Adrenal gland (tissue), 12 donors: ENCODE measurements around the gene SERPINE3. TPM values are rescaled to one million over a fixed set of nuclear protein-coding genes. Genes with fewer than 3 reads are reported as not detected.

ENCODE experiments used
- DNase-seq, 7 donors: peaks; one replicate each; pipeline ENCODE4 v3.0.0-alpha.2; 2019 to 2020
- H3K27ac ChIP-seq, 5 donors: fragments of 200-600 bp; sonication (generic) in 4 of 5; 1 replicate in 3 of 5; 2 replicates in 2 of 5; pipeline versions ENCODE4 v1.5.1 to v1.8.0; 2016 to 2020; ENCODE audit warnings: mild to moderate bottlenecking in 1 of 5
- H3K27me3 ChIP-seq: fragments of 200-600 bp; 2 replicates; pipeline ENCODE4 v1.8.0; 2021
- H3K36me3 ChIP-seq, 2 donors: fragments of 200-600 bp; replicated peaks in 1 of 2; 1 replicate in 1 of 2; 2 replicates in 1 of 2; pipeline versions ENCODE4 v1.5.1 to v1.8.0; 2018 to 2022
- H3K4me1 ChIP-seq, 2 donors: fragments of 200-600 bp; replicated peaks in 1 of 2; 1 replicate in 1 of 2; 2 replicates in 1 of 2; pipeline versions ENCODE4 v1.5.1 to v1.8.0; 2018 to 2021
- H3K4me3 ChIP-seq, 4 donors: fragments of 200-600 bp; sonication (generic) in 3 of 4; one replicate each; pipeline ENCODE4 v1.5.1; 2016 to 2018
- H3K9me3 ChIP-seq, 3 donors: fragments of 200-600 bp; sonication (generic) in 1 of 3; replicated peaks in 1 of 3; 1 replicate in 2 of 3; 2 replicates in 1 of 3; pipeline versions ENCODE4 v1.5.1 to v1.8.0; 2016 to 2021
- CTCF ChIP-seq, 6 experiments: fragments of 450-650 bp in 4 of 6; fragments of 200-600 bp in 2 of 6; sonication (generic) in 1 of 6; IDR thresholded peaks; 1 replicate in 5 of 6; 2 replicates in 1 of 6; pipeline versions ENCODE4 v1.5.1 to v1.8.0; 2016 to 2021; ENCODE audit warnings: antibody characterized with exemption in 6 of 6, mild to moderate bottlenecking in 2 of 6, moderate library complexity in 1 of 6
- POLR2A ChIP-seq, 2 donors: fragments of 450-650 bp; IDR thresholded peaks; one replicate each; pipeline ENCODE4 v1.6.1; 2017; ENCODE audit warnings: antibody characterized with exemption in 2 of 2, mild to moderate bottlenecking in 2 of 2, moderate library complexity in 1 of 2
- WGBS, 4 donors: extraction: QIAGEN DNeasy Blood & Tissue Kit in 2 of 4; methylation state at CpG; one replicate each; pipeline versions ENCODE4 v1.1.5 to v1.1.7; 2013 to 2017; 5-methylcytosine and 5-hydroxymethylcytosine counted together
- intact Hi-C, 2 donors: fragments of 100-400 bp; cut with DNase I; formaldehyde crosslinking; loops; one replicate each; pipeline versions ENCODE4 v1.14.1 to v1.15.0; 2022 to 2023
- polyA plus RNA-seq, 3 donors: library from polyadenylated mRNA; stranded (reverse); fragments of 200-250 nt in 2 of 3; fragments of 350-450 nt in 1 of 3; fragmentation: Illumina TruSeq in 1 of 3; extraction: RNeasy Lipid Tissue Mini Kit (QIAGEN cat#74804) in 1 of 3; gene quantifications; one replicate each; pipeline ENCODE4 v1.2.3, GENCODE V29; 2013 to 2014
- total RNA-seq, 9 donors: library from RNA; depleted of rRNA in 4 of 9; stranded (reverse); fragments of >200 nt in 4 of 9; fragments of 120-200 nt in 1 of 9; fragmentation: NEBNext Ultra II Directional in 1 of 9; extraction: Animal tissue kit (Norgen Biotek cat#: 25700) in 1 of 9; gene quantifications; one replicate each; pipeline versions ENCODE4 v1.1.0 to v1.2.4, GENCODE V29; 2013 to 2023
- donor health status: healthy with polysubstance abuse.
- donor health status: Bipolar disorder and iron deficiency.
- donor health status: DM: yes; HTN: yes; CAD: no.
- donor health status: DM: no; HTN: no; CAD: no.
- donor health status: DM: no; HTN: no; CAD: no.
- donor health status: DM: yes; HTN: yes; CAD: no.

The SERPINE3 gene
- total and polyA plus RNA-seq, 12 donors: 0.07 to 0.33 TPM; not detected in 10

DNA sequence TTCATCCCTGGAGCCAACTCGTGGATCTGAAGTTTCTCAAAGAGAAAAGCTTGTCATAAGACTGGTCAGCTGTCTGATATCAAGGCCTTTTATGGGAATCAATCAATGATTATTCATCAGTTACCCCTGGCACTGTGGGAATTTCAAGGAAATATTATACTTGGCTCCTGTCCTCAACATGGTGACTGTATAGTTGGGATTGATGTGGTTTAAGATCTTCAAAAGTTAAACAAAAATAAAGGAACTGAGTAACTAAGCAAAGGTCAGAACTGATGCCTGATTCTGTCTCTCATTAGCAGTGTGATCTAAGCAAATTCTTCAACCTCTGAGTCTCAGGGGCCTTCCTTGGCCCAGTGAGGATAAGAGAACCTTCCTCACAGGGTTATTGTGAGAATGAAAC is 22.2 kb upstream of the SERPINE3 start:
- no peaks in the 10 kb centered on the region for H3K4me1 ChIP-seq
- no peak for DNase-seq
- no peaks in the 10 kb centered on the region for H3K9me3 ChIP-seq
- no peak overlapping the region for H3K4me3 ChIP-seq
- no peak for TF ChIP-seq CTCF (IDR thresholded peaks at IDR 0.05)
- TF ChIP-seq POLR2A (IDR thresholded peaks at IDR 0.05): no peak
- H3K27me3 ChIP-seq: no peaks in the 10 kb centered on the region
- intact Hi-C loops: no loop called here
- no peaks in the 10 kb centered on the region for H3K36me3 ChIP-seq
- WGBS, 4 donors: 43 to 63% (median 49%) methylated on average over 1 of the region's 1 CpG
- no peak overlapping the region for H3K27ac ChIP-seq

DNA sequence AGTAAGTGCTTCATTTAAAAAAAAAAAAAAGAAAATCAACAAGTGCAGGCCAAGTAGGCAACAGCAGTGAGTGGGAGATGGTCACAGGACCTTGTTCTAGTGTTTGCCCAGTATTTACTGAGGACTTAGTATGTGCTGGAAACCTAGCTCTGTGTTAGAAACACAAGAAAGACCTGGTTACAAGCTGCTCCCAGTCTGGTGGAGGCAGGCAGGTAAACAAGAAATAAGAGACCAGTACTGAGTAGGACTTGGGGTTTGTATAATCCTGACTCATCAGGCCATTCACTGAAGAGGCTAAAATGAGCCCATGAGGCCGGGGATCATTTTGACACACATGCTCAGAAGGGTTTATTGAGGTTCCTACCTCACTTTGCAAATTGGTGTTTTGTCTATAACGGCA is 21.5 kb upstream of the SERPINE3 start:
- TF ChIP-seq POLR2A (IDR thresholded peaks at IDR 0.05) (no peak), CTCF (IDR thresholded peaks at IDR 0.05) (no peak)
- 93 to 100% (median 95%) methylated on average over 2 of the region's 2 CpGs for WGBS, 4 donors

GRCh38 chr13:51318876-51319275 is 20.6 kb upstream of the SERPINE3 start:
- WGBS, 4 donors: 73 to 96% (median 94%) methylated on average over 3 of the region's 3 CpGs
- intact Hi-C loops: no loop called here
- Histone ChIP-seq H3K27ac (no peak overlapping the region), H3K4me3 (no peak overlapping the region), H3K4me1 (no peaks in the 10 kb centered on the region), H3K36me3 (no peaks in the 10 kb centered on the region), H3K9me3 (no peaks in the 10 kb centered on the region), H3K27me3 (no peaks in the 10 kb centered on the region)
- TF ChIP-seq POLR2A (IDR thresholded peaks at IDR 0.05) (no peak), CTCF (IDR thresholded peaks at IDR 0.05) (no peak)
- no peak for DNase-seq

More for the DNA sequence above, 21.5 kb upstream of the SERPINE3 start:
- no peak overlapping the region for H3K27ac ChIP-seq
- H3K9me3 ChIP-seq: no peaks in the 10 kb centered on the region
- H3K4me1 ChIP-seq: no peaks in the 10 kb centered on the region
- H3K27me3 ChIP-seq: no peaks in the 10 kb centered on the region
- no peaks in the 10 kb centered on the region for H3K36me3 ChIP-seq
- intact Hi-C loops: no loop called here
- DNase-seq: no peak
- H3K4me3 ChIP-seq: no peak overlapping the region

DNA sequence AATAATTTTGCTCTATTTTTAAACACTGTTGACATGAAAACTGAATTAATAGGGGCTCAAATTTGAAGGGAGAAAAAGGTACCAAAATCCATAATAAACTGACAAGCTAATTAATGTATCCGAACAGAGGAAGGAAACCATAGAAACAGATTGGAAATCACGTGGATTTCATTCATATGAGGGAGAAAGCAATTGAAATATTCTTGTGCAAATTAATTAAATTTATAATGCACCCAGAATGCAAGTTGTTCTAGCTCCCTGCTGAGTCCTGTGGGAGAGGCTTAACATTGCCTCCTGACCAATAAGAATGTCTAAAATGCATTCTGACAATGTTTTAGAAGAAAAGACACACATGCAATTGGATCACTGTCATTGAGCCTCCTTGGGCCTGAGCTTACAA is 17.7 kb upstream of the SERPINE3 start:
- H3K36me3 ChIP-seq: no peaks in the 10 kb centered on the region
- no peaks in the 10 kb centered on the region for H3K4me1 ChIP-seq
- WGBS, 4 donors: 66 to 75% (median 71%) methylated on average over 2 of the region's 2 CpGs
- H3K4me3 ChIP-seq: no peak overlapping the region
- intact Hi-C loops: no loop called here
- TF ChIP-seq CTCF (IDR thresholded peaks at IDR 0.05): no peak
- no peak for TF ChIP-seq POLR2A (IDR thresholded peaks at IDR 0.05)
- no peak overlapping the region for H3K27ac ChIP-seq
- H3K9me3 ChIP-seq: no peaks in the 10 kb centered on the region
- DNase-seq: no peak
- no peaks in the 10 kb centered on the region for H3K27me3 ChIP-seq
